ENCODE measurements around the gene OTP.
"Not testable (repeated sequence)": the region's sequence is repeated elsewhere in the genome, so short reads cannot be mapped to it uniquely, and the experiment has no call there.

OTP gene

DNA sequence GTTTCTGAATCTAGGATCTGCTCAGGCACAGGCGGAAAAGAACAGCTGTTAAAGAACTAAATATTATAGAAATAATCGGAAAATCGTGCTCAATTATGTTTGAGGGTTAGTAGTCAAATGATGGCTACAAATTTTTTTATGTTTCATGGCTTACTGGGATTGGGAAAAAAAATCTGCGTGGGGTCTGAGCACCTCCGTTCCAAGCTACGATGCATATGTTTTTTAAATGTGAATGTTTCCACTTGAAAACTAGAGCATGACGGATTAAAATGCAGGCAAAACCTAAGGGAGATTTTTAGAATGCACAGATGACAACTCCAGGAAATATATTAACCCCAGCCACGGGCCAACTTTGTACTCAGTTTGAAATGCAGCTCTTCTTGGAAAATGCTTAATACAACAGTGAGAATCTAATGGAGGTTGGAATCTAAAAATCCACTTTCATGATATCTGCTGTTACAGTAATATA lies 5.3 kb downstream of the OTP start:
- Mint-ChIP-seq H3K9me3 (peaks cover 16% of the 10 kb centered on the region), H3K4me3 (no peak overlapping the region), H3K4me1 (ENCODE audit: low read depth) (peaks cover 14% of the 10 kb centered on the region), H3K36me3 (ENCODE audit: low read depth) (peaks cover 14% of the 10 kb centered on the region), H3K27me3 (ENCODE audit: low read depth) (peaks cover 80% of the 10 kb centered on the region), H3K27ac (peak overlapping the region; percentile 61)

DNA sequence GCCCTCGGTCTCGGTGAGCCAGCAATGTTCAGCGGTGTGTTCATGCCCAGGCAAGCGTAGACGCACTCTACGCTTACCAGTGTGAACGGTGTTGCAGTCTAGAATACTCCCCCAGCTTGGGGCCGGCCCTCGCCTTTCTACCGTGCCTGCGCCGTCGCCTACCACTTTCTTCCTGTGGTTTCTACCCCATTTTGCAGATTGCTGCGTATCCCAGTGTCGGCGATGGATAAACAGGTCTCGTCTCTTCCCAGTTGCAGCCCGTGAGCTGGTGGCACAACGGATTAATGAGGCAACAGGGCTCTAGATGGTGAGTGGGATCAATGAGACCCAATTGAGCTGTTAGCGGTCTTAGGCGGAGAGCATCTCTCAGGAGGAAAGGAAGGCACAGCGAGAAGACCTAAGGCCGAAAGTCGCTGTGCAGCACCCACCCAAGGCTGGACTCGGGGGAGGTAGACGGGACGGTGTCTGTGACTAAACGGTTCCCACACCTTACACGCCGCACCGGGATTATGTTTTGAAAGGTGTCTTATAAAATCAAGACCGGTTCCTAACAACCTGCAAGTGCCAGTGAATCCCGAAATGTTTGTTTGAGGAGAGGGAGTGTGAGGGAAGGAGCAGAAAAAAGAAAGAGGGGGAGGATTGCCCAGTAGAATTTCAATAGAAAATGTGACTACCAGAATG lies 5.8 kb downstream of the OTP start:
- peak overlapping the region; percentile 7 for H3K4me3 Mint-ChIP-seq
- peaks cover 12% of the 10 kb centered on the region for H3K36me3 Mint-ChIP-seq (ENCODE audit: low read depth)
- peaks cover 79% of the 10 kb centered on the region for H3K27me3 Mint-ChIP-seq (ENCODE audit: low read depth)
- peak overlapping the region; percentile 50 for H3K27ac Mint-ChIP-seq
- peaks cover 14% of the 10 kb centered on the region for H3K4me1 Mint-ChIP-seq (ENCODE audit: low read depth)
- H3K9me3 Mint-ChIP-seq, result peaks cover 13% of the 10 kb centered on the region

DNA sequence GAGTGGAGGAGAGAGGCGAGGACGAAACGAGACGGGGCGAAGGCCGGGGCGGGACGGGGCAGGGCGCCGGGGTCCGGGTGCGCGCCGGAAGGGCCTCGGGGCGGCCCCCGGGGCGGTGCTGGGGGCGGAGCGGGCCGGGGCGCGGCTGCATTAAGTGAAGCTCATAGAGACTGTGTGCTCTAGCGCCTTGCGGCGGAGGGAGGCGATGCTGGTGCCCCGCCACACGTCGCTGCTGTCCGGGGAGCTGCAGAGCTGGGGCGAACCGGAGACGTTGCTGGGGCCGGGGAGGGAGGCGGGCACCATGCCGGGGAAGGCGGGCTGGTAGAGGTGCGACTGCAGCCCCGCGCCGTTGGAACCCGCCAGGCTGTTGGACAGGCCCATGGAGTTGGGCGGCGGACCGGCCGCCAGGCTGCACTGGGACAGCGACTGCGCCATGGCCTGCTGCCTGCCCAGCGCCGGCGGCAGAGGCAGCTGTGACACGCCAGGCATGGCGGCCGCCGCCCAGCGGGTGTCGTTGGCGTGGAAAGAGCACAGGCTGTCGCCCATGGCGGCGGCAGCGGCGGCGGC lies 8.3 kb downstream of the OTP start:
- H3K4me3 Mint-ChIP-seq, result peak overlapping the region; percentile 77
- peaks cover 10% of the 10 kb centered on the region for H3K4me1 Mint-ChIP-seq (ENCODE audit: low read depth)
- H3K9me3 Mint-ChIP-seq, result peaks cover 8% of the 10 kb centered on the region
- H3K27ac Mint-ChIP-seq, result no peak overlapping the region
- H3K36me3 Mint-ChIP-seq (ENCODE audit: low read depth), result peaks cover 6% of the 10 kb centered on the region
- H3K27me3 Mint-ChIP-seq (ENCODE audit: low read depth), result peaks cover 77% of the 10 kb centered on the region

DNA sequence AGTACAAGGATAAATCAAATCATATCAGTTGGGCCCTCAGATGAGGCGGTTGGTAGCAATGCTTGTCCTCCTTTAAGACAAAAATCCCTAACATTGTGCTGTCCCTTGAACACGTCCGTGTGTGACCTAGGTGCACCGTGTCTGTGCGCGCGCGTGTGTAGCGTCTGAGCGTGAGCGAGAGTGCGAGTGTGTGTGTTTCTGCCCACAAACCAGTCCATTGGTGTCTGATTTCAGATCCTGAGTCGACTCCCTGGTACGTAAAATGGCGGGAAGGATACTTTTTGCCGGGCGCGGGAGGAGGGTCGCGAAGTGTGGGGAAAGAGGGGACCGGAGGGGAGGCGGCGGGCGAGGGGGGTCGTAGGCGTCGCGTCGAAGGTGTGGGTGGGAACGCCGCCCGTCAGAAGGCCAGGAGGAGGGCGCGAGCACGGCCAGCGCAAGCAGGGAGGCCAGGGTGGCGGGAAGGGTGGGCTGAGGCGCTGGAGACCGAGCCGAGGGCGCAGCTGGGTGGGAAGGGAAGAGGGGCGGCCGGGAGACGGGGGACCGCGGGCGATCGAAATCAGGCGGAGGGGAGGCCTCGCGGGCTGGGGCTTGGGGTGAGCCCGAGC lies 8.9 kb downstream of the OTP start:
- Mint-ChIP-seq H3K27me3 (ENCODE audit: low read depth) (peaks cover 82% of the 10 kb centered on the region), H3K27ac (peak overlapping the region; percentile 80), H3K4me1 (ENCODE audit: low read depth) (peaks cover 10% of the 10 kb centered on the region), H3K36me3 (ENCODE audit: low read depth) (peaks cover 6% of the 10 kb centered on the region), H3K4me3 (peak overlapping the region; percentile 75), H3K9me3 (peaks cover 8% of the 10 kb centered on the region)

DNA sequence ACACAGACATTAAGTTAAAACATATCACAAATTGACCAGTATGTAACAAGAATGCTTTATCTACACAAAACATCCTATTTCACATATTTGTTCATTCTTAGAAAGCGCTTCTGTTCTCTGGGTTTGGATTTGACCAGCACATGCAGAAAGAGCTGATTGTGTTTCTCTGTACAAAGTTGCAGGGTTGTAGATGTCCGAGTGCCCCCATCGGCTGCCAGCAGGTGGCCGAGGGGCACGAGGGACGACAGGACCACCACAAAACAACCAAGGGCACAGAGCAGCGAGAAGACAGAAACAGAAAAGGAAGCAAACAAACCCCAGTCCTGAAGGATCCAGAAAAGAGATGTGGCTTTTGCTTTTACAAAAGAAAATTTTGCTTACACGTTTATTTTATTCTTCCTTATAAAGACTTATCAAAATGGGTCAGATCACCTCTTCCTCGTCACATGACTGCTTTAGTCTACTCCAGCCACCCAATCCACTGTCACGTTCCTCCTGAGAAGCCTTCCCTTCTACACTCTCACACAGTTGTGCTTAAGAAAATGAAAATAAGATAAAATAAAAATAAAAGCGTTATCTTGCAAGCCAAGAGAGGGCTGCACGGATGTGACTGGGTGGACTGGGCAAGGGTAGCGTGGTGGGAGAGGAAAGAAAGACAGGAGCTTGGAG lies 9.5 kb downstream of the OTP start:
- Mint-ChIP-seq H3K9me3 (peaks cover 8% of the 10 kb centered on the region), H3K27ac (peak overlapping the region; percentile 80), H3K27me3 (ENCODE audit: low read depth) (peaks cover 85% of the 10 kb centered on the region), H3K4me1 (ENCODE audit: low read depth) (peaks cover 10% of the 10 kb centered on the region), H3K36me3 (ENCODE audit: low read depth) (peaks cover 6% of the 10 kb centered on the region), H3K4me3 (peak overlapping the region; percentile 75)

DNA sequence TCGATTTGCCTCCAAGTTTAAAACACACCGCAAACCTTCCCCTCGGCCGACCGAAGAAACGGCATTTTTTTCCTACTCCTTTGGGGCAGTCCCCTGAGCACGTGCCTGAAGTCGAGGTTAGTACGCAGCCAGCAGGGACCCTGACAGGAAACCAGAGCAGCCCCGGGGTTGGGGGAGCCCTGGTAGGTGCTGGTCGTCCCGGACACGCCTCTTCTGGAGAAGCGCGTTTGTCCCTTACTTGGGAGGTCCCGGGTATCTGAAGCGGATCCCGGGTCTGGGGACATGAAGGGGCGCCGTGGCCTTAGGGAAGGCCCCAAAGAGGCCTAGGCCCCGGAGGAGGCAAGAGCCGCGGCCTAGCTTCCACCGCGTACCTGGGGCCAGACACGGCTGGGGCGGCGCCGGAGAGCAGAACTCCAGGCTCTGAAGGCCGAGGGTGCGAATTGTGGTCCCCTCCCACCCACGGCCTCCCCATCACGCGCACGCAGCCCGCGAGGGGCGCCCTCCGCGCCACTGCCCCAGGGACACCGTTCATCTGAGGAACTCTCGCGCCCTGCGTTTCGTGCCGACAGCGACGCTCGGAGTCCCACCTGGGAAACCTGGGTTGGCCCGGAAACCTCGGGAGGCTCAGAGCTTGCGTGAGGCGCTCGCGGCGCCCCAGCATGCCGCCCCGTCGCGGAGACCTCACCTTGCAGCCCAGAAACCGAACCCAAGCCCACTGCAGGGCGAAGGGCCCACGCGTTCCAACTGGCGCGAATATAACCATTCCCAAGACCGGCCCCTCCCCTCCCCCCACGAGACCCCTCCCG lies 10.4 kb downstream of the OTP start:
- Mint-ChIP-seq H3K27ac (no peak overlapping the region), H3K36me3 (ENCODE audit: low read depth) (peaks cover 4% of the 10 kb centered on the region), H3K4me3 (no peak overlapping the region), H3K9me3 (peaks cover 8% of the 10 kb centered on the region), H3K27me3 (ENCODE audit: low read depth) (peaks cover 84% of the 10 kb centered on the region), H3K4me1 (ENCODE audit: low read depth) (peaks cover 10% of the 10 kb centered on the region)

DNA sequence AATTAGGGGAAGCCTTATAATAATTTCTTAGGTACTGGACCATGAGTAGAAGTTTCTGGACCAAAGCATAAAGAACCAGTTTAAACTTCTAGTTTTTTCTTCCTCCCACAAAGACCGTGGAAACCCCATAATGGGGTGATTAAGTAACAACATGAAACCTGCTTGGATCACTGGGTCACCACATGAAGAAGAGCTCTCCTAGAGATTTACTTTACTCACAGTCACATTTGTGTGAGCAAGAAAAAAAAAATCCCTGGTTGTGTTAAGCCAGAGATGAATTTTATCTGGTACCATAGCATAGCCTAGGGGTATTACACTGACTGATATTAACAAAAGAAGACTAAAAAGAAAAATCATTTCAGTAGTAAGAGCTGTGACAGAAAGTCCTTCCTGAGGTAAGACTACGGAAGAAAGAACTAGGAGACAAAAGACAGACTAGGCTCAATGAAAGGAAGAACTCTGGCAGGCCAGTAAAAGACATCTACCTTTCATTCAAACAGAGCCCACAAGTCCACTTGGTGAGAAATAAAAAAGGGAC lies 15.2 kb downstream of the OTP start:
- no peaks in the 10 kb centered on the region for H3K36me3 Mint-ChIP-seq (ENCODE audit: low read depth)
- H3K4me1 Mint-ChIP-seq (ENCODE audit: low read depth), result no peaks in the 10 kb centered on the region
- H3K27ac Mint-ChIP-seq, result no peak overlapping the region
- peaks cover 57% of the 10 kb centered on the region for H3K27me3 Mint-ChIP-seq (ENCODE audit: low read depth)
- no peak overlapping the region for H3K4me3 Mint-ChIP-seq
- no peaks in the 10 kb centered on the region for H3K9me3 Mint-ChIP-seq

DNA sequence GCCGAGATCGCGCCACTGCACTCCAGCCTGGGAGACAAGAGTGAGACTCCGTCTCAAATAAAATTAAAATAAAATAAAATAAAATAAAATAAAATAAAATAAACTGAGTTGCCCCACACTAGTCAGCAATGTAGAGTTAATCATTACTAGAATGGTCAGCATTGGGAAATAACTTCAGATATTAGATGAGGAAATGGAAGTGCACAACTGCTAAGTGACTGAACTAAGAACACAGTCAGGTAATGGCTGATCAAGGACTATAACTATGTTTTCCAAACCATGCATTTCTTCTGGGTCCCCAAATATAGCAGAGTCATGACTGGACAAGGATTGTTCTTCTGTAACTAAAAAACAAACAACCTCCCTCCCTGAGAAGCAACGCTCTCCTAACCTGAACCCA lies 17.1 kb downstream of the OTP start:
- Mint-ChIP-seq H3K36me3 (ENCODE audit: low read depth) (no peaks in the 10 kb centered on the region), H3K27me3 (ENCODE audit: low read depth) (peaks cover 43% of the 10 kb centered on the region), H3K27ac (no peak overlapping the region), H3K4me3 (no peak overlapping the region), H3K4me1 (ENCODE audit: low read depth) (no peaks in the 10 kb centered on the region), H3K9me3 (no peaks in the 10 kb centered on the region)

DNA sequence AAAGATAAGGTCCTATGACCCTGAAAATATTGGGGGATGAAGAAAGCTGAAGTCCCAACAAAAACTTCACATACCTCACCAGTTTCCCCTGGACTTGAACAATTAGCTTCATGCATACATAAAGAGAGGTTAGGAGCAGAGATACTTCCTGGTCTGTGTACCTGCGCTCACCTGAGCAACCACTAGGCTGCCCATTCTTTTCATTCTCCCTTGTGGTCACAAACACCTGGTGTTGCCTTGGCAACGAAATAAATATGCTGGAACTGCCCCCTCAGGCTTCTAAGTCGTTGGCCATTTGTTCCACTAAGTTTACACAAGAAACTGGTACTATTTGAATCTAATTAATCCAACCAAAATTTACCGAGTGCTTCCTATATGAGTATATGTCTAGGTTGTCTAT lies 18.1 kb downstream of the OTP start:
- H3K9me3 Mint-ChIP-seq, result no peaks in the 10 kb centered on the region
- no peaks in the 10 kb centered on the region for H3K36me3 Mint-ChIP-seq (ENCODE audit: low read depth)
- no peak overlapping the region for H3K27ac Mint-ChIP-seq
- peaks cover 34% of the 10 kb centered on the region for H3K27me3 Mint-ChIP-seq (ENCODE audit: low read depth)
- H3K4me3 Mint-ChIP-seq, result no peak overlapping the region
- no peaks in the 10 kb centered on the region for H3K4me1 Mint-ChIP-seq (ENCODE audit: low read depth)

DNA sequence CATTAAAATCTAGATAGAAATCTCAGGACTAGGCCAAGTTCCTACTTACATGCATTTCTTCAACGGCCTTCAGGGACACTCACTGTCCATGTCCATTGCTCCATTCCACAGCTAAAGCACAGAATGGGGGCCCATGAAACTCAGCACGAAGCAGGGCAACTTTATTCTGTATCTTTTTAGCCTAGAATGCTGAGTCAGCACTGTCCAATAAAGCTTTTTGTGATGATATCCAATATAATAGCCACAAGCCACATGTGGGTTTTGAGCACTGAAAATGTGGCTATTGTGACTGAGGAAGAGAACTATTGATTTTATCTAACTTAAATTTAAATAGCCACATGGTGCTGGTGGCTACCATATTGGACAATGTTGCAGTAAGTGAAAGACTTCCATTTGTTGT lies 21.6 kb downstream of the OTP start:
- Mint-ChIP-seq H3K27ac (no peak overlapping the region), H3K9me3 (no peaks in the 10 kb centered on the region), H3K27me3 (ENCODE audit: low read depth) (peaks cover 9% of the 10 kb centered on the region), H3K4me3 (no peak overlapping the region), H3K4me1 (ENCODE audit: low read depth) (no peaks in the 10 kb centered on the region), H3K36me3 (ENCODE audit: low read depth) (no peaks in the 10 kb centered on the region)

DNA sequence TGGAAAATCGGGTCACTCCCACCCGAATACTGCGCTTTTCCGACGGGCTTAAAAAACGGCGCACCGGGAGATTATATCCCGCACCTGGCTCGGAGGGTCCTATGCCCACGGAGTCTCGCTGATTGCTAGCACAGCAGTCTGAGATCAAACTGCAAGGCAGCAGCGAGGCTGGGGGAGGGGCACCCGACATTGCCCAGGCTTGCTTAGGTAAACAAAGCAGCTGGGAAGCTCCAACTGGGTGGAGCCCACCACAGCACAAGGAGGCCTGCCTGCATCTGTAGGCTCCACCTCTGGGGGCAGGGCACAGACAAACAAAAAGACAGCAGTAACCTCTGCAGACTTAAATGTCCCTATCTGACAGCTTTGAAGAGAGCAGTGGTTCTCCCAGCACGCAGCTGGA lies 29.6 kb downstream of the OTP start:
- not testable (repeated sequence) for H3K36me3 Mint-ChIP-seq (ENCODE audit: low read depth); H3K27me3 Mint-ChIP-seq (ENCODE audit: low read depth); H3K9me3 Mint-ChIP-seq; H3K4me1 Mint-ChIP-seq (ENCODE audit: low read depth); H3K4me3 Mint-ChIP-seq; H3K27ac Mint-ChIP-seq

DNA sequence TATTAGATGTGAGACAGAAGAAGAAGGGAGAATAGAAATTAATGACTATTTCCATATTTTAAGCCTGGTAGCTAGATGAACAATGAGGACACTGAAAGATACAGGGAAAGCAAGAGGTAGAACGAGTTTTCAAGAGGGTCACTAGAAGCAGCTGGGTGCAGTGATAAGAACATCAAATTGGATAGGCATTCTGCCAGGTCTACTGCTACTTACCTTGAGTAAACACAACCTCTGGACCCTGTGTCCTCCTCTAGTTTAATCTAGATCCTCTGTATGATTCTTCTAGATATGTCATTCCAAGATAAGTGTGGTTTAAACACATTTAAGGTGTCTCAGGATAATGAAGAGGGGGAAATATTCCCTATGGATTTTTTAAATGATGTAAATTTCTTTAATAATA lies 31.2 kb downstream of the OTP start:
- Mint-ChIP-seq H3K27me3 (ENCODE audit: low read depth) (peaks cover 7% of the 10 kb centered on the region), H3K4me3 (no peak overlapping the region), H3K36me3 (ENCODE audit: low read depth) (no peaks in the 10 kb centered on the region), H3K27ac (no peak overlapping the region), H3K9me3 (no peaks in the 10 kb centered on the region), H3K4me1 (ENCODE audit: low read depth) (no peaks in the 10 kb centered on the region)

DNA sequence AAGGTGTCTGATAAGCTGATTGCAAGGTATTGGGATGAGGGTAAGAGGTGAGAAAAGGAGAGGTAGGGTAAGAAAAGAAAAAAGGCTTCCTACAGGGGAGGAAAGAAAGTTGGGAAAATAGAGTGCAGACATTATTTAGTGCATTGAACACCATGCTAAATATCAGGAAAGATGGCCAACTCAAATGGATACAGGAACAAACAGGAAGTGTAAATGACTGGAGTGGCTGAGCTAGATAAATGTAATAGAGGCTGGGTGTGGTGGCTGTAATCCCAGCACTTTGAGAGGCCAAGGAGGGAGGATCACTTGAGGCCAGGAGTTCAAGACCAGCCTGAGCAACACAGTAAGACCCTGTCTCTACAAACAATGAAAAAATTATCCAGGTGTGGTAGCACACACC lies 32.2 kb downstream of the OTP start:
- no peak overlapping the region for H3K27ac Mint-ChIP-seq
- no peaks in the 10 kb centered on the region for H3K36me3 Mint-ChIP-seq (ENCODE audit: low read depth)
- no peaks in the 10 kb centered on the region for H3K9me3 Mint-ChIP-seq
- H3K4me3 Mint-ChIP-seq, result no peak overlapping the region
- no peaks in the 10 kb centered on the region for H3K4me1 Mint-ChIP-seq (ENCODE audit: low read depth)
- H3K27me3 Mint-ChIP-seq (ENCODE audit: low read depth), result peaks cover 7% of the 10 kb centered on the region

DNA sequence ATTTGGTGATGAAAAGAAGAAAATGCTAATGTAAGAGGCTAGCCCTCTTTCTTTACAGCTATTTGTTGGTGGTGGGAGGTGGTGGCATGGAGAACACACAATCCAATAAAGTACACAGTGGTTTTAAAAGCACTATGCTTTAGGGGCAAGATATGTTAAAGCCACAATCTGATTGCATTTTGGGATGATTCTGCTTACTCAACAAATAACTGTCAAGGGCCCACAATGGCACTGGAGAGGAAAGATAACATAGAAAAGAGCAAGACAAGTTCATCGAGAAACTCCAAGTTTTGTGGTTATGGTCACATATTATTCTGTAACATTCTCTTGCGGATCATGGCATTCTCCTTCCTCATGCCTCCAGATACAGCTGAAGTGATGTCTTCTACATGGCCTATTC lies 38.8 kb downstream of the OTP start:
- no peaks in the 10 kb centered on the region for H3K4me1 Mint-ChIP-seq (ENCODE audit: low read depth)
- H3K4me3 Mint-ChIP-seq, result no peak overlapping the region
- H3K27me3 Mint-ChIP-seq (ENCODE audit: low read depth), result peaks cover 4% of the 10 kb centered on the region
- no peaks in the 10 kb centered on the region for H3K9me3 Mint-ChIP-seq
- H3K36me3 Mint-ChIP-seq (ENCODE audit: low read depth), result no peaks in the 10 kb centered on the region
- no peak overlapping the region for H3K27ac Mint-ChIP-seq
